ENCODE data around the gene CPA4.
"Not testable (repeated sequence)": the region's sequence is repeated elsewhere in the genome, so short reads cannot be mapped to it uniquely, and the experiment has no call there.

The CPA4 gene

GRCh38 chr7:130292682-130293257, at the start of gene CPA4:
Gene CPA4 (plus strand): TSS chr7:130293161. CDS start chr7:130293181, 20 bp downstream.
- H3K27ac ChIP-seq = no peak within 1 kb of the TSS
- TF ChIP-seq CTCF (IDR thresholded peaks at IDR 0.05) = no peak
- no peak for TF ChIP-seq ZFX (IDR thresholded peaks at IDR 0.05; ENCODE audit: borderline replicate concordance)

GRCh38 chr7:130243486-130243885, 49.5 kb upstream of the CPA4 start:
- H3K27ac ChIP-seq = not testable (repeated sequence)

- H3K27ac ChIP-seq = not testable (repeated sequence)
Observed at GRCh38 chr7:130246491-130246890, 46.5 kb upstream of the CPA4 start.

GRCh38 chr7:130248842-130249241, 44.1 kb upstream of the CPA4 start:
- H3K27ac ChIP-seq = not testable (repeated sequence)

- not testable (repeated sequence) for H3K27ac ChIP-seq
Observed at GRCh38 chr7:130249626-130250025, 43.3 kb upstream of the CPA4 start.

GRCh38 chr7:130254555-130254954, 38.4 kb upstream of the CPA4 start:
- TF ChIP-seq ZFX (IDR thresholded peaks at IDR 0.05; ENCODE audit: borderline replicate concordance) = no peak
- TF ChIP-seq CTCF (IDR thresholded peaks at IDR 0.05) = no peak
- H3K27ac ChIP-seq = no peak overlapping the region

- TF ChIP-seq ZFX (IDR thresholded peaks at IDR 0.05; ENCODE audit: borderline replicate concordance) = no peak
- TF ChIP-seq CTCF (IDR thresholded peaks at IDR 0.05) = no peak
- no peak overlapping the region for H3K27ac ChIP-seq
Observed at GRCh38 chr7:130256704-130257103, 36.3 kb upstream of the CPA4 start.

- TF ChIP-seq ZFX (IDR thresholded peaks at IDR 0.05; ENCODE audit: borderline replicate concordance) (no peak), CTCF (IDR thresholded peaks at IDR 0.05) (no peak)
- no peak overlapping the region for H3K27ac ChIP-seq
Observed at GRCh38 chr7:130258494-130259078, 34.4 kb upstream of the CPA4 start.

- H3K27ac ChIP-seq = no peak overlapping the region
- TF ChIP-seq ZFX (IDR thresholded peaks at IDR 0.05; ENCODE audit: borderline replicate concordance) (no peak), CTCF (IDR thresholded peaks at IDR 0.05) (no peak)
Observed at GRCh38 chr7:130262448-130262847, 30.5 kb upstream of the CPA4 start.

Data from 22Rv1 (cell line).